ENCODE results near the gene DNAJC17. TPM values are rescaled to one million over a fixed set of nuclear protein-coding genes. Genes with fewer than 3 reads are reported as not detected.

The DNAJC17 gene
- polyA plus RNA-seq, 3 donors, result 15.7 to 31.6 (median 21.5) TPM

- Histone ChIP-seq H2AFZ (ENCODE audit: insufficient read depth, low read depth, low read length, poor library complexity, severe bottlenecking) (no peak within 1 kb of the TSS), H3K27ac (ENCODE audit: low read depth in 1 of 2, low read length in 2 of 2) (no peak within 1 kb of the TSS), H4K20me1 (ENCODE audit: insufficient read depth, low read length) (no peaks in the 10 kb centered on the region), H3K27me3 (ENCODE audit: control insufficient read depth in 2 of 2, insufficient read depth in 2 of 2, low read length in 2 of 2) (no peaks in the 10 kb centered on the region), H3K9me3 (replicated peaks in 1 of 2; ENCODE audit: control insufficient read depth in 1 of 2, insufficient read depth in 1 of 2, low read length in 2 of 2) (no peaks in the 10 kb centered on the region), H3K36me3 (replicated peaks in 1 of 2; ENCODE audit: control insufficient read depth in 1 of 2, insufficient read depth in 2 of 2, low read length in 2 of 2) (no peaks in the 10 kb centered on the region), H3K4me2 (replicated peaks; ENCODE audit: extremely low read depth, low read length, poor library complexity, severe bottlenecking) (no peak within 1 kb of the TSS), H3K4me3 (replicated peaks in 1 of 3; ENCODE audit: low read depth in 2 of 3, low read length in 3 of 3) (no peak within 1 kb of the TSS), H3K79me2 (ENCODE audit: insufficient read depth, low read length) (no peaks in the 10 kb centered on the region), H3K4me1 (ENCODE audit: control insufficient read depth in 1 of 2, insufficient read depth in 2 of 2, low read length in 2 of 2) (no peaks in the 10 kb centered on the region), H3K9ac (ENCODE audit: insufficient read depth, low read length, poor library complexity, severe bottlenecking) (no peak within 1 kb of the TSS)
- no peaks in the 10 kb centered on the region for H3K4me1 Mint-ChIP-seq
- H3K27me3 Mint-ChIP-seq (ENCODE audit: low read depth in 3 of 3), result peaks cover 5 to 8% (median 6%) of the 10 kb centered on the region in 3 donors
- no peaks in the 10 kb centered on the region for H3K36me3 Mint-ChIP-seq
- peaks cover 0 to 6% (median 0%) of the 10 kb centered on the region in 7 donors for H3K9me3 Mint-ChIP-seq
- DNase-seq, result no peak
- H3K27ac Mint-ChIP-seq, result no peak within 1 kb of the TSS
- TF ChIP-seq CTCF (IDR thresholded peaks at IDR 0.05), result no peak
- H3K4me3 Mint-ChIP-seq, result no peak within 1 kb of the TSS
- intact Hi-C loops (cut with micrococcal nuclease), result no loop called here
- 93% methylated on average over 5 of the region's 6 CpGs for WGBS (ENCODE audit: insufficient coverage)
Measured at GRCh38 chr15:40828447-40829036, 21.3 kb upstream of the DNAJC17 start, which contains the start of gene PPP1R14D. Gene PPP1R14D (minus strand): TSS chr15:40828708. CDS start chr15:40828641, 67 bp downstream.

- no peak for DNase-seq
- WGBS (ENCODE audit: insufficient coverage), result no CpG with 5 or more reads among the region's 4 CpGs
- H3K4me1 Mint-ChIP-seq, result no peaks in the 10 kb centered on the region
- Histone ChIP-seq H3K27ac (ENCODE audit: low read depth in 1 of 2, low read length in 2 of 2) (no peak overlapping the region), H3K4me2 (replicated peaks; ENCODE audit: extremely low read depth, low read length, poor library complexity, severe bottlenecking) (no peak overlapping the region), H4K20me1 (ENCODE audit: insufficient read depth, low read length) (no peaks in the 10 kb centered on the region), H3K4me1 (ENCODE audit: control insufficient read depth in 1 of 2, insufficient read depth in 2 of 2, low read length in 2 of 2) (no peaks in the 10 kb centered on the region), H3K27me3 (ENCODE audit: control insufficient read depth in 2 of 2, insufficient read depth in 2 of 2, low read length in 2 of 2) (no peaks in the 10 kb centered on the region), H3K36me3 (replicated peaks in 1 of 2; ENCODE audit: control insufficient read depth in 1 of 2, insufficient read depth in 2 of 2, low read length in 2 of 2) (no peaks in the 10 kb centered on the region), H3K9me3 (replicated peaks in 1 of 2; ENCODE audit: control insufficient read depth in 1 of 2, insufficient read depth in 1 of 2, low read length in 2 of 2) (no peaks in the 10 kb centered on the region), H3K4me3 (replicated peaks in 1 of 3; ENCODE audit: low read depth in 2 of 3, low read length in 3 of 3) (no peak overlapping the region), H3K9ac (ENCODE audit: insufficient read depth, low read length, poor library complexity, severe bottlenecking) (no peak overlapping the region), H3K79me2 (ENCODE audit: insufficient read depth, low read length) (no peaks in the 10 kb centered on the region), H2AFZ (ENCODE audit: insufficient read depth, low read depth, low read length, poor library complexity, severe bottlenecking) (no peak overlapping the region)
- intact Hi-C loops (cut with micrococcal nuclease), result no loop called here
- H3K36me3 Mint-ChIP-seq, result no peaks in the 10 kb centered on the region
- no peak overlapping the region for H3K4me3 Mint-ChIP-seq
- peaks cover 5 to 9% (median 6%) of the 10 kb centered on the region in 3 donors for H3K27me3 Mint-ChIP-seq (ENCODE audit: low read depth in 3 of 3)
- H3K27ac Mint-ChIP-seq, result no peak overlapping the region
- TF ChIP-seq CTCF (IDR thresholded peaks at IDR 0.05), result no peak
- H3K9me3 Mint-ChIP-seq, result peaks cover 0 to 3% (median 0%) of the 10 kb centered on the region in 7 donors
Measured at GRCh38 chr15:40826423-40827075, 19.3 kb upstream of the DNAJC17 start.

All from CD14-positive monocyte (primary cell).